GM06990 (cell line): ENCODE results near the gene ARHGEF19.
A peak's percentile ranks its signal among the peaks of the same experiment; 100 is the strongest.

Experiments used
- DNase-seq: peaks from one replicate; pipeline ENCODE4 v3.0.0-alpha.2; 2011; ENCODE audit not compliant: insufficient read length; ENCODE audit errors: extremely low read depth
- H3K27me3 ChIP-seq: replicated peaks from 2 replicates; pipeline ENCODE4 v1.6.0; 2011; ENCODE audit warnings: low read length; ENCODE audit not compliant: control insufficient read depth, insufficient read depth
- H3K36me3 ChIP-seq: 2 replicates; pipeline ENCODE4 v1.5.1; 2011; ENCODE audit warnings: low read length; ENCODE audit not compliant: control insufficient read depth, insufficient read depth
- H3K4me3 ChIP-seq: replicated peaks from 2 replicates; pipeline ENCODE4 v1.5.1; 2011; ENCODE audit warnings: low read depth, mild to moderate bottlenecking, control low read depth, low read length
- CTCF ChIP-seq: IDR thresholded peaks from 2 replicates; pipeline ENCODE4 v1.5.1; 2011; ENCODE audit warnings: low read length, control low read depth, mild to moderate bottlenecking, inconsistent platforms; ENCODE audit not compliant: insufficient read depth, poor library complexity, severe bottlenecking

Gene ARHGEF19

GRCh38 chr1:16242556-16243214 lies 30.2 kb upstream of the ARHGEF19 start:
- Histone ChIP-seq H3K36me3 (peaks cover 3% of the 10 kb centered on the region), H3K27me3 (no peaks in the 10 kb centered on the region), H3K4me3 (no peak overlapping the region)
- no peak for TF ChIP-seq CTCF
- no peak for DNase-seq

- no peaks in the 10 kb centered on the region; the same call in 1 of the 2 replicates for H3K36me3 ChIP-seq
- no peak for TF ChIP-seq CTCF
- DNase-seq, result no peak
- no peak overlapping the region for H3K4me3 ChIP-seq
- no peaks in the 10 kb centered on the region for H3K27me3 ChIP-seq
These were observed 28.8 kb upstream of the ARHGEF19 start for GRCh38 chr1:16241221-16241708.

- TF ChIP-seq CTCF, result no peak
- no peak for DNase-seq
- H3K4me3 ChIP-seq, result no peak overlapping the region
- H3K27me3 ChIP-seq, result no peaks in the 10 kb centered on the region
- no peaks in the 10 kb centered on the region for H3K36me3 ChIP-seq
These were observed 27.6 kb upstream of the ARHGEF19 start for GRCh38 chr1:16239972-16240491.

GRCh38 chr1:16237343-16237830 lies 24.9 kb upstream of the ARHGEF19 start:
- no peak for TF ChIP-seq CTCF
- H3K27me3 ChIP-seq, result no peaks in the 10 kb centered on the region
- H3K4me3 ChIP-seq, result peak overlapping the region; percentile 47
- DNase-seq, result no peak
- no peaks in the 10 kb centered on the region for H3K36me3 ChIP-seq

- no peaks in the 10 kb centered on the region for H3K36me3 ChIP-seq
- TF ChIP-seq CTCF, result no peak
- H3K27me3 ChIP-seq, result no peaks in the 10 kb centered on the region
- H3K4me3 ChIP-seq, result peak within 1 kb of the TSS; percentile 77
- peak; percentile 95 for DNase-seq
These were observed 24.3 kb upstream of the ARHGEF19 start, which contains the start of gene CPLANE2 for GRCh38 chr1:16236511-16237342. Gene CPLANE2, minus strand, starts transcription at chr1:16237183. Its CDS starts 441 bp downstream, at chr1:16236742.
